G401 (cell line): Measurements from ENCODE around the gene HEXD. TPM values are rescaled to one million over a fixed set of nuclear protein-coding genes. Genes with fewer than 3 reads are reported as not detected.

Source experiments
- total RNA-seq: library from RNA; depleted of rRNA; stranded (reverse); fragments of >200 nt; shearing (Covaris generic); gene quantifications from 2 replicates; pipeline ENCODE4 v1.2.3, GENCODE V29; 2014; rRNA removed

HEXD gene
- total RNA-seq, 1 experiment from 2014 or later, result 27.4 TPM

Other genes with a start within 250 kb of the HEXD start
- 16.6 and 22.1 TPM in 2 replicates for gene CCDC57, start 205.5 kb upstream of the HEXD start, total RNA-seq
- 280 and 292 TPM in 2 replicates for gene SLC16A3, start 189.3 kb upstream of the HEXD start, total RNA-seq
- 83.1 and 87.7 TPM in 2 replicates for gene CSNK1D, start 144.6 kb upstream of the HEXD start, total RNA-seq
- gene CD7, start 100.7 kb upstream of the HEXD start, total RNA-seq, result 3.8 and 26.3 TPM in 2 replicates
- 3.1 and 10.5 TPM in 2 replicates for gene SECTM1, start 84.6 kb upstream of the HEXD start, total RNA-seq
- 5.5 and 5.7 TPM in 2 replicates for gene TEX19, start 59.1 kb upstream of the HEXD start, total RNA-seq
- 1.5 TPM in 1 of 2 replicates, not detected in the other for gene UTS2R, start 46.6 kb upstream of the HEXD start, total RNA-seq
- gene OGFOD3, start 239 bp downstream of the HEXD start, total RNA-seq, result 24.7 and 65.0 TPM in 2 replicates
- gene CYBC1, start 32.4 kb downstream of the HEXD start, total RNA-seq, result 48.7 and 64.5 TPM in 2 replicates
- gene NARF, start 40.4 kb downstream of the HEXD start, total RNA-seq, result 16.5 and 34.0 TPM in 2 replicates
- 52.8 and 57.7 TPM in 2 replicates for gene FOXK2, start 101.4 kb downstream of the HEXD start, total RNA-seq
- gene WDR45B, start 230.1 kb downstream of the HEXD start, total RNA-seq, result 109 and 117 TPM in 2 replicates